Measurements from ENCODE around the gene RNF31.
A peak's percentile ranks its signal among the peaks of the same experiment; 100 is the strongest.
"Not testable (repeated sequence)": the region's sequence is repeated elsewhere in the genome, so short reads cannot be mapped to it uniquely, and the experiment has no call there.

Gene RNF31

DNA sequence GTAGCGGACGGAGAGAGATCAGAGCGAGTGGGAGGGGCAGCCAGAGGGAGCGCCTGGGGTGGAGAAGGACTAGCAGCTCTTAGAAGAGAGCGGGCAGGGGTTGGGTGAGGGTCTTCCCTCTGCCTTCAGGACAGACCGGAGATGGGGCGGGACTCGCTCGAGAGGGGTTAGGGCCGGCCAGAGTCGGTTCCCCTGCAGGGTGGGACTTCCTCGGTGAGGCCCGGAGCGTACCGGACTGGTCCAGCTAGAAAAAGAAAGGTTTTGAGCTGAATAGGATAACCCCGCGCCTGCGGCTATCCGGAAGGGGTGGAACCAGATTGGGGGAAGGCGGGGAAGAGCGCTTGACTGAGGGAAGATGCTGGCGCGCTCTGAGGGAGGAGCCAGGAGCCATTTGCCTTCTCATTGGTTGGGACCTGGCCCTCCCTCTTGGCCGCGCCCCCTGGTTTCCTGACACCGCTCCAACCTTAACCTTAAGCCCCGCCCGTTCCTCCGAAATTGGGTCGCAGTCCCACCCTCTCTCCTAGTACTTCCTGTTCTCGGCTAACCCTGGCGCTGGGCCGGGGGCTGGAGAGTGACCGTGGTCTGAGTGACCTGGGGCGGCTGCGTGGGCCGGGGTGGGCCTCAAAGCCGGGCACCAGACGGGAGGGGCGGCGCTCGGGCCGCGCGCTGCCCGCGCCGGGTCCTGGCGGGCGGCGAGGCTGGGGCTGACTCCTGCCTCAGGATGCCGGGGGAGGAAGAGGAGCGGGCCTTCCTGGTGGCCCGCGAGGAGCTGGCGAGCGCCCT, at the start of gene RNF31:
RNF31 (plus strand) TSS at position 521 of the 783 bp plus-strand sequence; CDS start at position 722, 201 bp downstream.
- DNase-seq (ENCODE audit: low spot score) = peak; percentile 90

GRCh38 chr14:24098229-24098926, 48.9 kb upstream of the RNF31 start:
- DNase-seq (ENCODE audit: low spot score) = no peak

- no peak for DNase-seq (ENCODE audit: low spot score)
Measured at GRCh38 chr14:24098927-24099813, 48.1 kb upstream of the RNF31 start.

DNA sequence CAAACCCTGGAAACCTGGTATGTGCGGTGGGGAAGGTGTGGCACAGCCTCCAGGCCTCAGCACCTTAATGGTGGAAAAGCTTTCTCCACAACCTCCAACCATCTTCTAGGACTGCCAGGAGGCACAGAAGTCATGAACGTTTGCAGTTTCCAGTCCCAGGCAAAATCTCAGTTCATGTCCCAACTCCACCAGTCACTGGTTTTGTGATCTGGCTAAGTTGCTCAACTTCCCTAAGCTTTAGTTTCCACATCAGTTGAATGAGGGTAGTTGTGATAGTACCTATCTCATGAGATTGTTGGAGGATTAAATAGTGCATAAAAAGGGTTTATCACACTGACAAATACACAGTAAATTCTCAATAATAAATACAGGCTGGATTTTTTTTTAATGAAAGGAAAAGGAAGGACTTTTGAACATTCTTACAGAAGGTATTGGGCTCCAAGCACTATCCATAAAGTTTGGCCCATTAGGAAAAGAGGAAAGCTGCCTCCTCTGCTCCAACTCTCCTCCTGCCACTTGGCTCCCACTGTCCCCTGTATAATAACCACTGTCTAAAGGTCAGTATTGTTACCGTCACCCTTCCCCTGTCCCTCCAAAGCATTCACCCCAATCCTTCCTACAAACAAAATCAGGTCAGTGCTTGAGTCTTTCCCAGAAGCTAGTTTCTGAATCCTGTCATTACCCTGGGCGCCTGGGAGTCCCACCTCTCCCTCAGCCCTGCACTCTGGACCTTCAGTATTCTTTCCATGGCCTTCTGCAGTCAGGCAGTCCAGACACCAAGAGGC, 46.9 kb upstream of the RNF31 start:
- DNase-seq (ENCODE audit: low spot score) = no peak

DNA sequence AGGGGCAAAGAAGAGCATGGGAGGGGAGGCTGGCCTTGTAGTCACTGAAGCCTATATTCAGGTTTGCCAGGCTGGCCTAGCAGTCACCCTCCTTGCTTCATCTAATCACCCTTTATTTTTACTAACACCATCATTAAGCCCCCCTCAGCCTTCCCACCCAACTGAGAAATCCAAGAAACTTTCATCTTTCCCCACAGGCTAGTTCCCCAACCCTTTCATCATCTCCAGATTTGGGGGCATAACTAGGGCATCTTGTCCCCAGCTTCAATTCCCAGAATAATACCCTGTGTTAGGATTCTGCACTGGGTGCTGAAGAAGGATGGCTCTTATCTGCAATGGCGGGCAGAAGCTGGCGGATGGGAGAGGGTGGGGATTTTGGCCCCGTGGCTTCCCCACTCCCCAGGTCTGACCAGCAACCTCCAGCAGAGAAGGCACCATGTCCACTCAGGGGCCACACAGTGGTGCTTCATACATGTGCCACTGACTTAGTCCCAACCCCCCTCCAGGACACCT, 46.3 kb upstream of the RNF31 start:
- no peak for DNase-seq (ENCODE audit: low spot score)

GRCh38 chr14:24102357-24103048, 44.8 kb upstream of the RNF31 start:
- DNase-seq (ENCODE audit: low spot score) = no peak

GRCh38 chr14:24103451-24103850, 43.8 kb upstream of the RNF31 start:
- no peak for DNase-seq (ENCODE audit: low spot score)

DNA sequence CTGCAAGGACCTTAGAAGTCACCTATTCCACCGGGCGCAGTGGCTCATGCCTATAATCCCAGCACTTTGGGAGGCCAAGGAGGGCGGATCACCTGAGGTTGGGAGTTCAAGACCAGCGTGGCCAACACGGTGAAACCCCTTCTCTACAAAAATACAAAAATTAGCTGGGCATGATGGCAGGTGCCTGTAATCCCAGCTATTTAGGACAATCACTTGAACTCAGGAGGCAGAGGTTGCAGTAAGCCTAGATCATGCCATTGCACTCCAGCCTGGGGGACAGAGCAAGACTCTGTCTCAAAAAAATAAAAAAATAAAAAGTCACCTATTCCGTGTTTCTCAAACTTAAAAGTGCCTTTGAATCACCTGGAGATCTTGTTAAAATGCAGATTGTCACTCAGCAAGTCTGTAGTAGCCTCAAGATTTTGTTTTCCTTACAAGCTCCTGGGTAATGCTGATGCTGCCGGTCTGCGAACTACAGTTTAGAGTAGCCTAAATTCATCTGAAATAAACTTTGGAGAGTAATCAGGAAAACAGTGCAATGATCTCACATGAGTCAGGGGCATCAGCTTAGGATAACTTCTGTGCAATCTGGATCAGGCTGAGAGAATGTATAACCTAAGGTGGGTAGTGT, 41.6 kb upstream of the RNF31 start:
- DNase-seq (ENCODE audit: low spot score) = not testable (repeated sequence)

- DNase-seq (ENCODE audit: low spot score) = no peak
Measured at GRCh38 chr14:24106672-24107271, 40.5 kb upstream of the RNF31 start.

DNA sequence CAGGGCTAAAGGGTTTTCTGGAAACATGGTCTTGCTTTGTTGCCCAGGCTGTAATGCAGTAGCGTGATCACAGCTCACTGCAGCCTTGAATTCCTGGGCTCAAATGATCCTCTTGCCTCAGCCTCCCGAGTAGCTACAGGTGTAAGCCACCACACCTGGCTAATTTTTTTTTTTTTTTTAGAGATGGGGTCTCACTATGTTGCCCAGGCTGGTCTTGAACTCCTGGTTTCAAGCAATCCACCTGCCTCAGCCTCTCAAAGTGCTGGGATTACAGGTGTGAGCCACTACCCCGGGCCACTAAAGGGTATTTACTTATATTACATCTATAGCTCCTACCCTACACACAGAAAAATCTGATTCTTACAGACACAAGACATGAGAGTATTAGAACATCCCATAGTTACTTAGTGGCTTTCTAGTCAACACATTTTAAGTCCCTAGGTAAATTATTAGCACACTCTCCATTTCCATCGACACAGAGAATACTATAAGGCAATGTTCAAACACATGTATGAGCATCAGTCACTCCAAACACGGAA, 38.9 kb upstream of the RNF31 start:
- DNase-seq (ENCODE audit: low spot score) = no peak

- DNase-seq (ENCODE audit: low spot score) = no peak
Measured at GRCh38 chr14:24110060-24110459, 37.2 kb upstream of the RNF31 start.

- DNase-seq (ENCODE audit: low spot score) = no peak
Measured at GRCh38 chr14:24110523-24110922, 36.8 kb upstream of the RNF31 start.

DNA sequence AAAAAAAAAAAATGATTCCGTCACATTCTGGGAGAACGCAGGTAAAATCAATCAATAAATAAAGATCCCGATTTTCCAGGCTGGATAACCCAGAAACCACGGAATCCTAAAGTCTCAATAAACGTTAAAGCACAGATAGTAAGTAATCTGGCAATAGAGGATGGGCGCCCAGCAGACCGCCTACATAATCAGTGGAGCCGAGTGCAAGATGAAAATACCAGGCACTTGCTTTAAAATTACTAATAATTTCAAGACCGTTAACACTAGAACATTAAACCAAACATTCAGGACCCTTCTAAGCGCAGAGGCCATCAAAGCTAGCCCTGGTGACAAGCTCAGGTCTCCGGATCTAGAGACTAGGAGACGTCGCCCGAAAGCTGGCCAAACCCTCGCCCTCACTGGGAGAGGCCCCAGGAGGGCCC, 33.9 kb upstream of the RNF31 start:
- no peak for DNase-seq (ENCODE audit: low spot score)

- peak; percentile 89 for DNase-seq (ENCODE audit: low spot score)
Measured at GRCh38 chr14:24113801-24114531, 33.3 kb upstream of the RNF31 start.

- peak; percentile 97 for DNase-seq (ENCODE audit: low spot score)
Measured at GRCh38 chr14:24114532-24115421, 32.5 kb upstream of the RNF31 start, which contains the start of the genes DCAF11 and NRL. TSS of gene DCAF11 (plus strand) at chr14:24114777. CDS start at chr14:24115595, 818 bp downstream. TSS of gene NRL (minus strand) at chr14:24114949. CDS start at chr14:24082848, 32,101 bp downstream.

DNA sequence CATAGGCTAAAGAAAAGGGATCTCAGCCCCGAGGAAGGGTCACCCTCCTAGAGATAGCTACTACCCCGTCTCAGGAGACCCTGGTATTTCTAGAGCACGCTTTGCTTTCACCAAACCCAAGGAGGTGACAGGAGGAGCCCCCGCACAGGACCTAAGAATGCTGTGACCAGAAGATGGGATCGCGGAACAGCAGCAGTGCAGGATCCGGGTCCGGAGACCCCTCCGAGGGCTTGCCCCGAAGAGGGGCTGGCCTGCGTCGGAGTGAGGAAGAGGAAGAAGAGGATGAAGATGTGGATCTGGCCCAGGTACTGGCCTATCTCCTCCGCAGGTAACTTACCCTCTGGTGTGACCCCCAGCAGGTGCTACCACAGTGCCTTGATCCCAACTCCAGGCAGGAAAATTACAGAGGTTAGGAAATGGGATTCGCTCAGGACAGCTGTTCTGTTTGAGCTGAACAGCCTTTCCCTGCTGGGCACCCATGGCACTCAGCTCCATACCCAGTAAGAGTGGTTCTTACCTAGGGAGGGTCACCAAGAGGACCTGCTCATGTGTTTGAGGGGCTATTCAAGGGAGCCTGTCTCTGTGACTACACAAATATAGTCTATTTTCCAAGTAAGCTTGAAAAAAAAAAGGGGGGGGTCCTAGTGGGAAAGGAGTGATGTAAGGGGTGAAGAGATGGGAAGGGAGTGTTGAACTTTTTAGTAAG, 31.7 kb upstream of the RNF31 start:
- no peak for DNase-seq (ENCODE audit: low spot score)
